ENCODE results near the gene RAB7B.

The RAB7B gene

GRCh38 chr1:205972491-205973168, 30.6 kb downstream of the RAB7B start:
- DNase-seq (ENCODE audit: low spot score), result no peak
- TF ChIP-seq CTCF (IDR thresholded peaks at IDR 0.05; ENCODE audit: extremely low read depth, missing control alignments), result no peak

GRCh38 chr1:205972081-205972480, 31.1 kb downstream of the RAB7B start:
- no peak for TF ChIP-seq CTCF (IDR thresholded peaks at IDR 0.05; ENCODE audit: extremely low read depth, missing control alignments)
- no peak for DNase-seq (ENCODE audit: low spot score)

- no peak for DNase-seq (ENCODE audit: low spot score)
- TF ChIP-seq CTCF (IDR thresholded peaks at IDR 0.05; ENCODE audit: extremely low read depth, missing control alignments), result no peak
Measured at GRCh38 chr1:205971082-205971481, 32.1 kb downstream of the RAB7B start.

- TF ChIP-seq CTCF (IDR thresholded peaks at IDR 0.05; ENCODE audit: extremely low read depth, missing control alignments), result no peak
Measured at GRCh38 chr1:205970486-205970885, 32.7 kb downstream of the RAB7B start.

GRCh38 chr1:205969229-205969628, 34.0 kb downstream of the RAB7B start:
- no peak for TF ChIP-seq CTCF (IDR thresholded peaks at IDR 0.05; ENCODE audit: extremely low read depth, missing control alignments)
- no peak for DNase-seq (ENCODE audit: low spot score)

More at GRCh38 chr1:205970486-205970885, 32.7 kb downstream of the RAB7B start:
- DNase-seq (ENCODE audit: low spot score), result no peak

- no peak for DNase-seq (ENCODE audit: low spot score)
- no peak for TF ChIP-seq CTCF (IDR thresholded peaks at IDR 0.05; ENCODE audit: extremely low read depth, missing control alignments)
Measured at GRCh38 chr1:205967554-205968335, 35.5 kb downstream of the RAB7B start.

Measured in GM20000 (cell line).